IPS-NIHi7 (cell line): ENCODE results near the gene DDX23.

Experiments
- DNase-seq: peaks from one replicate; pipeline ENCODE4 v3.0.0; 2012; ENCODE audit warnings: mixed read lengths; ENCODE audit errors: extremely low spot score

The DDX23 gene

DNA sequence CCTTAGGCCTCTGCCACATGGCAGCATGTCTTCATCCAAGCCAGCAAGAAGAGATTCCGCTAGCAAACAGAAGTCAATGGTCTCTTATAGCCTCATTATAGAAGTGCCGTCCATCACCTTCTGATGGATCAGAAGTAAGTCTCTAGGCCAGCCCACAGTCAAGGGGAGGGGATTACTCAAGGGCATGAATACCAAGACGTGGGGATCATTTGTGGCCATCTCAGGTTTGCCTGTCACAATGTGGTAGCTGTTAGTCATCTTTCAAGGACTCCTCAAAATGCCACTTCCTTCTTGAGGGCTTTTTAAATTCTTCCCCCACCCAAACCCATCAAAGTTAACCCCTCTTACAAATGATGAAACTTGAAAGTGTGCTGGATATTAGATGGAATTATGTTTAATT is 55.0 kb downstream of the DDX23 start:
- DNase-seq, result no peak

DNA sequence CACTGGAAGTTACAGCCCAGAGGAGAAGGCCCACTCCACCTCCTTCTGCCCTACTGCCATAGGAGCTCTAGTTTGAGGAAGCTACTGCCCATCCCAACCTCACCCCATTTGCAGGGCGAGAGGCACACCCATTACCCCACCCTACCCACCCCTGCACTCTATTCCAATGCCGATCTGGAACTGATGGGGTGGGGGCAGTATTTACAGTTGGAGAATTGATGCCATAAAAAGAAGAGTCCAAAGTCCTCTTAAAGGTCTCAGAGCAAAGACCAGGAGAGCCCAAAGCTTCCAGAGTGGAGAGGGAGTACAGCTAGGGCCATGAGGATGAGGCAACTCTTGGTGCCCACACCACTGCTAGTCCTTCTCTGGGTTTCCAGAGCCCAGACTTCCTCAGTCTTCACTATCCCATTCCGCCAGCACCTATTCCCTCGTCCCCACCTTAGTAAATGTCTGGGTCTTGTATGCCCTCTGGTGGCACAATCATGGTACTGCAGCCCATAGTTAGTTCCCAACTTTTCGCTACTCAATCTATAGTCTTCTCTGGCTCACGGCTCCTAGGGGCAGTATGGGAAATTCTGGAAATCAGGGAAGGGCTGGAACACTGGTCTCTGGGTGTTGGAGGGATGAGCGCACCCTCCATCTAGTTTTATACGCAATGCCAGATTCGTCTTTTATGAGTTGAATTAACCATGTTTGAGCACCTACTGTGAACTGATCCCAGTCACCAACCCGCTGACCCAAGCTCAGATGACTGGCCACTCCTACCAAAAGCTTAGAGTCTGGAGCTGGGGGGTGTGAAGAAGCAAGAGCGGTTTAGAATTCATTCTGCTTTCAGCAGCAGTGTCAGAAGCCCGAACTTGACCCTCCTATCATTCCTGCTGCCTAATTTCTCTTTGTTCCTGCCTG is 56.2 kb downstream of the DDX23 start:
- peak; percentile 90 for DNase-seq

DNA sequence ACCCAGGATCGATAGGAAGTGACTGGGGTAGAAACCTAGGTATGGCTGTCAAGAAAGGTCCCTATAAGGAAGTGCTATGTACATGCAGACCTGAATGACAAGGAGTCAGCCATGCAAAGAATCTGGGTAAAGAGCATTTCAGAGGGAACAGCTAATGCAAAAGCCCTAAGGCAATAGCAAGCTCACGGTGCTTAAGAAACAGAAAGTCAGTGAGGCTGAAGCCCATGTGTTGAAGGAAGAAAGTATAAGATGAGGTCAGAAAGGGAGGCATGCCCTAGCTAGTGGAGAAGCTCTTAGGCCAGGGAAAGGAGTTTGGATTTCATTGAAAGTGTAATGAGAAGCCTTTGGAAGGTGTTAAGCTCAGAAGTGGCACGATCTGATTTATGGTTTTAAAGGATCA is 57.1 kb downstream of the DDX23 start:
- no peak for DNase-seq

DNA sequence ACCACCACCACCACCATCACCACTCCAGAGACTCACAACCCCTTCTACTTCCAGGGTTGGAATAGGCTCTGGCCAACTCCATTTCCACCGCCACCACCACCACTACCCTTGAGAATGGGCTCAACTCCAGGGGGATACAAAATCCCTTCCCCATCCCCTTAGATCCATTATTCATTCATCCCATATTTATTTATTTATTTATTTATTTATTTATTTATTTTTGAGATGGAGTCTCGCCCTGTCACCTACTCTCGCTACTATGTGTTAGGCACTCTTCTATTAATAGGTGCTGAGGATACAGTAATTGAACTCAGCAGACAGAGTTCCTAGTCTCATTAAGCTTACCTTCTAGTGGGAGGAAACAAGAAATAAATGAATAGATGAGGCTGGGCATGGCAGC is 58.3 kb downstream of the DDX23 start:
- DNase-seq, result no peak

DNA sequence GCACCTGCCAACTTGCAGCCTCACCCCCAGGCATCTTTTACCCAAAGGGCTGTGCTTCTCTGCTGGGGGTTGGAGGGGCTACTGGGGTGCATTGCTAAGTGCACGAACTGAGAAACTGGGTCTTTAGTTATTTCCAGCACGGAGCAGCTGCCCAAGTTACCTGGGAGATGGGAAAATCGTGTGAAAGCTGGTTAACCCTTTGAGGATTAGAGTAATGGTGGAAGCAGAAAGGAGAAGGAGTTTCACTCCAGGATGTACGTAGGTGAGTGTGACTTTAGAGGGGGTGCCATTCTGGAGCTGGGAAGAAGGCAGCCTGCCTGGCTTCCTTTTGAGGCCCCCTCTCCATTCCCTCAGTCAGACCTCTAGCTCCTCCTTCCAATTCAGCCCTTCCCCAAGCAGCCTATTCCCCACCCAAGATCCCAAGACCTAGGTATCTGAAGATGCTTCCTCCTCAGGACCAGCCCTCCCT is 62.1 kb downstream of the DDX23 start:
- DNase-seq, result no peak

DNA sequence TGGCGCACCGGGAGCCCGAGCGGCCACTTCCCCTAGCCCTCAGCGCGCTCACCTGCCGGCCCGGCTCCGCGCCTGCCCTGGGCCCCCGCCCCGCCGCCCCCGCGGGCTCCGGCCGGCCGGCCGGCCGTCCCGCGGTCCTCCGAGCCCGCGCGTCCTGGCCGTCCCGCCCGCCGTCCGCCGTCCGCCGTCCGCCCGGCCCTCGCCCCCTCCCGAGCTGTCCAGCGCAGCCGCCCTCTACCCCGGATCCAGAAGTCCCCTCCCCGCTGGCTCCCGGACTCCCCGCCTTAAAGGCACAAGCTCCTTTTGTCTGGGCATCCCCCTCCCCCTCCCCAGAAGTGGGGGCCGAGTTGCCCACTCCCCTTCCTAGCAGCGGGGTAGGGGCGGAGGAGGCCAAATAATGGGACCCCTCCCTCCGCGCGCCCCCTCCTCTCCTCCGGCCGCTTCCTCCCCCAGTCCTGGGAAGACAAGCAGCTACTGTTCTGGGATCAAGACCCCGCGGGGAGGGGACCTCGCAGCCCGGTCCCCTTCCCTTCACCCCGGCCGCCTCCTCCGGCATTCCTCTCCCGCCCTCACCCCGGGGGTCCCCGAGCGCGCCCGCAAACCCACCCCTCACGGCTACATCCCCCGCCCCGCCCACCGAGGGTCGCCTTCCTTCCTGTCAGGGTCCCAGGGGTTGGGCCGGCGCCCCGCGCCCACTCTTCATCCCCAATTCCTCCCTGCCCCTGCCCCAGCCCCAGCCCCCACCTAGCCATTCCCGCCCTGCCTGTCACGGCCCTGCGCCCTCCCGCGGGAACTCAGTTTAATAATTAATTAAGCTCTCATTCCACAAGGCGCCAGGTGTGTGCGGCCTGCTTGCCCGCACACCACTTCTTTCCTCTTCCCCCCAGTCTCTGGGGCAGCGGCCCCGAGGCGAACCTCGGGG is 62.8 kb downstream of the DDX23 start, which contains the start of gene ADCY6:
Gene ADCY6 (minus strand): TSS at position 236 of the 922 bp plus-strand sequence. CDS start 5,655 bp downstream, outside the sequence.
- DNase-seq, result peak; percentile 86

DNA sequence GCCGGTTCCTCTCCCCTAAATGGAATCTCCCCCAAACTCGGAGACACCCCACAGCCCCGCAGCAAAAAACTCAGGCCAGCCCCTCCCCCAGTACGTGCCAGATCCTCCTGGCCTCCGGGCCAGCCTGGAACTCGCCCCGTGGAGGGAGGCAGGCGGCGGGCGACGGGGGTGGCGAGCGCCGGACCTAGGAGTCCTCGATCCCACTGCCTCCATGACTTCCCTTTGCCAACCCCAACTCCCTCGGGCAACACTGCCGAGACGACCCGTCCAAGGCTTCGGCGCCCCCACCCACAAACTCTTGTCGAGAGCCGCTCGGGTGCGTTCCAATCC is 63.5 kb downstream of the DDX23 start:
- no peak for DNase-seq

DNA sequence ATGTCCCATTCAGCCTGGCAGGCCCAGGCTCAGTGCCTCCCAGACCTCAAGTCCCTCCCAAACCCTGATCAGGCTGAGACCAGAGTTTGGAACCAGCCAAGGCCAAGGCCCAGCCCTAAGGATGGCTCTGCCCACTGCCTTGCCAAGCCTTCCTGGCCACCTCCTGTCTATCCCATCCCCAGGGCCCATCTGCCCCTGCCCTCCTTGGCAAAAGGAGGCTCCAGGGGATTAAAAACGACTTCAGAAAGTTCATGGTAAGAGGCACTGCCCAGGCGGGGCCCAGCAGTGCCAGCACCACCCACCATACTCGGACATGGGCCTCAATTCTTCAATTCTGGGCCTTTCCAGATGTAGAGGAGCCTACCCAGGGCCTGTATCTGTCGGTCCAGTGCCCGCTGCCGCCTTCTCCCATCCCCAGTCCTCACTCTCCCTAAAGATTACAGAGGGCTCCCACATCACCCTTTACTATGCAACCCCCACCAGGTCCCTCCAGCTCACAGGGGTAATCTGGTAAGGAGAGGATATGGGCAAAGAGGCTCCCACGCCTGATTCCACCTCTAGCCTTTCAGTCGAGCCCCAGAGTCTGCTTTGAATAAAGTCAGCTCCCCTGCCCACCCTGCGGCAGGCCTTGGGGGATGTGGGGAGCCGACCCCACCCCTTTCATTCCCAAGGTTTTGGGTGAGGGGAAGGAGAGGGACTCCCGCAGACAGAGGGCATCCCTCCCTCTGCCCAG is 64.0 kb downstream of the DDX23 start:
- no peak for DNase-seq

DNA sequence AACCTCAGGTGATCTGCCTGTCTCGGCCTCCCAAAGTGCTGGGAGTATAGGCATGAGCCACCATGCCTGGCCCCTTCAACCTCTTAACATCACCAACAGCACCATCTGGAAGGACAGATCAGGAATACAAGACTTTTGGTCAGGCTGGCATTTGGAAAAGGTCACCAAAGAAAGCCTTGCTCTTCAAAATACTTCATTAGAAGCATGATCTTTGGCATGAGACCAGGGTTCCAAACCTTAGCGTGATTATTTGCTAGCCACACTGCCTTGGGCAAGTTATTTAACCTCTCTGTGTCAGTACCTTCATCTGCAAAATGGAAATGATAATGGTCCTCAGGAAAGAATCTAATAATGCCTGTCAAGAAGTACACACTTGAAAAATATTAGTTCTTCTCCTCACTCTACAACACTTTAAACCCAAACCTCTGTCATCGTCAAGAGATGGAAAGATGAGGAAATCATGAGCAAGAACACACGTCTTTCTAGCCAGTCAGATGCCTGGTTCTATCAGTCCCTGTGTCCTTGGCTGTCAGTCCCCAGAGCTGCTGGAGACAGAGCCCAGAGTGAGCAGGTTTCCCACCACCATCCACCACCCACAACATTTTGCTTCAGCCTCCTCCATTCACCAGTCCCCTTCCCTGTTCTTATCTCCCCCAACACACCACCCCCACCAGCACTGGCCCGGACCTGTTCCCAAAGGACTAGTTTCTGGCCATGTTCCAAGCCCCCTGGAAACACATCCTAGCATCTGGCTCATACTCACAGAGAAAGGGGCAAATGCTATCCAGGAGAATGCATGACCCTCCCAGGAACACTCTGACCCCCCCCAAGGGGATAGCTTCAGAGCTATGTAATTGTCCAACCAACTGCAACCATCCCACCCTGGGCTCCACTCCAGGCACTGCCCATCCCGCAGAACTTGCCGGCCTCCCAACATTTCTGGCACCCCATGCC is 65.1 kb downstream of the DDX23 start:
- no peak for DNase-seq

DNA sequence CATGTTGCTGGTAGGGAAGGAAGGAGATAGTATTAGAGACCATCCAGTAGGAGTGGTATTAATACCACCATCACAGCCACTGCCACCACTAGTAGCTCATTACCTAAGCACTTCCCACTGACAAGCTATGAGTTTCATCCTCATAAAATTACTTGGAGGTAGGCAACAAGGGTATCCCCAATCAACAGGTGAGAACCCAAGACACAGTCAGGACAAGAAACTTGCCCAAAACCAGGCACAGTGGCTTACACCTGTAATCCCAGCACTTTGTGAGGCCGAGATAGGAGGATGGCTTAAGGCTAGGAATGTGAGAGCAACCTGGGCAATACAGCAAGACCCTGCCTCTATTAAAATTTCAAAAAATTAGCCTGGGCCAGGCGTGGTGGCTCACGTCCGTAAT is 68.5 kb downstream of the DDX23 start:
- no peak for DNase-seq

DNA sequence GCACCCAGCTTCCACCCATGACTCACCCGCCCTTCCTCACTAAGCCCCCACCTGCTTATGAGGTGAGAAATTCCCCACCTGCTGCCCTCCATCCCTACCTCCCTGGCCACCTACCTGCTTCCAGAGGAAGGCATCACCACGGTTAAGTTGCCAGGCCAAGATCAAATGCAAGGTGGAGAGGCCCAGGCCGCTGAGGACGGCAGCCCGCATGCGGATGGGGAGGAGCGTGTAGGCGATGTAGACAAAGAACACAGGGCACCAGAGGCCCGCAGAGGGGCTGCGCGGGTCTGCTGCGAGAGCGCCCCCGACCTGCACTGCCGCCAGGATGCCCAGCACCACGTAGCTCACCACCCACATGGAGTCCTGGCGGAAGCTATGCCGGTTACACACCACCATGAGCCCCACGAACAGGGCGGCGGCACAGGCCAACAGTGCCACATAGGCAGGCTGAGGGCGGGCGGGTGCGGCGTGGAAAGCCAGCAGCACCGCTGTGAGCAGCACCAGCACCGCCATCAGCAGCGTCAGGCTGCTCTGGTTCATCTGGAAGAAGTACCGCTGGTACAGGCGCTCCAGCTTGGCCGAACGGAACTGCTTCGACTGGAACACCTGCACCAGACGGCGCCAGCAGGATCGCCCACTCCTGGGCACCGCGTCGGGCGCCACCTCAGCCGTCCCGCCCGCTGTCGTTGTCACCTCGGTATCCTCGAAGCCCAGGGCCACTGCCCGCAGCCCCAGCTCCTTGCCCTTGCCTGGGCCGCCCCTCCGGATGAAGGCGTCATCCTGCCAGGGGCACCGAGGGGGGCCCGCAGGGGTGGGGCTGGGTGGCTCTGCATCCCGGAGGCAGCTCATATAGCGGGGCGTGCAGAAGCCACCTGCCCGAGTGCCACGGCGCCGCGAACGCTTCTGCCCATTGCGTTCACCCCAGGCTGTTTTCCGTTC is 69.2 kb downstream of the DDX23 start:
- DNase-seq, result no peak

DNA sequence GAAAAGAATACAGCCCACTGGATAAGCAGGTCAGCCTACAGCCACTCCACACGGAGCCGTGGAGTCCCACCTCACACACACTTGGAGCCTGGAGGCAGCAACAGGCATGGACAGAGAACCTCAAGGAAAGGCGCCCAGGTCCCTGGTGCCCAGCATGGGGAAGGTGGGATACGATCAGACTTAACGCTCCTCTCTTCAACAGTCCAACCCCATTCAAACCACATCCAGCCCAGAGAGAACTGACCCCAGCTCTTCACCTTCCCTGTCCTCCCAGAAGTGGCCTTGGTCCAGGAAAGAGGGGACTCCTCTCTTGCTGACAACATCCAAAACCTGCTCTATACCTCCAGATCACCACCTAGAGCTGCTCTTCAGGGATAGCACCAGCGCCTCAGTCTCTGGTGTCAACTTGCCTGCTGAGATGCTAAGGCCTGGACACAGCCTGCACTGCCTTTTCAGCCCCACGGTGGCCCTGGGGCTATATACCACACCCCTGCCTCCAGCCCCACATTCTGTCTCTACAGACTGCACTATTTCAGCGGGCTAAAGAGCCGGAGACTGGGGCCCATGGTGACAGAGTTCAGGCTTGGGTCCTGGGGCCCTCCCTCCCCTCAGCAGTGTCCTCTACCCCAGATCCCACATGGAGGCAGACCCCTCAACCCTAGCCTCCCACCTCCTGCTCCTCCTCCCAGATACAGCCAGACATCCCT is 70.1 kb downstream of the DDX23 start:
- no peak for DNase-seq

DNA sequence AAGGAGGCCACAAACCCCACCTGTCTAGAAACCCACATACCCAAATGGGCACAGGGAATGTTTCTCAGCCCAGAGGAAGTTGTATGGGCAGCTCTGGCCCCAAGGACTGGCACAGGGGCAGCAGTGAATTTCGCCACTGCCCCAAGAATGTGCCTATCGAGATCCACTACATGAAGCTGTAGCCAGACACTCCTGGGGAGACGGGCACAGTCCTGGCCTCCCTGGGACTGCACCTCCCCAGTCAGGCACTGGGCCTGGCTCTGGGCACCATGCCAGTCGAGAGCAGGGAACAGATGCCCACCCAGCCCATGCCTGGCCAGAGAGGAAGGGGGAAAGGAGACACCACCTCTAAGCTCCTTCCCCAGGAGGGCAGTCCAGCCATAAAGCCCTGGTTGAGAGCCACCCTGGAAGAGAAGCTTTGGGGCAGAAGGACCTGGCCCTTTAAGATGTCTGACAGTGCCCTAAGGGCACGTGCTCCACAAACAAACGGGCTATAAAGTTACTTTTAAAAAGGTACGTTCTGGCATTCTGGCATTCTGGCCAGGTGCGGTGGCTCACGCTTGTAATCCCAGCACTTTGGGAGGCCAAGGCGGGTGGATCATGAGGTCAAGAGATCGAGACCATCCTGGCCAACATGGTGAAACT is 71.5 kb downstream of the DDX23 start:
- DNase-seq, result no peak

DNA sequence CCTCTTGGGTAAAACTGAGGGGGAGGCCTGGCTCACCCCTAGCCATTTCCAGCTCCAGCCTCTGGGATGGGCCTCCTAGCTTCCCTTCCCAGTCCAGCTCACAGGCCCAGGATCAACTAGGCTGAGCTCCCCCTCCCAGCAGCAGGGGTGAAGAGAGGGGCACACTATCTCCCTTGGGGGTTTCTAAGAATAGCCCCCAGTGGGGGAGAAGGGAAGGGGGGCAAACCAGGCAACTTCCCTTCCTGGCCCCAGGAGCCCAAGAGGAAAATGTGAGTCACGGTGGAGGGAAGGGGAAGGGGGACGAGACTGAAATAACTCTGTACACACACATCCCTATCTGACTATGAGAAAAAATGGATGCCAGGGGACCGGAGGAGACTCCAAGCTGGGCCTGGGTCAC is 72.1 kb downstream of the DDX23 start:
- no peak for DNase-seq
